Left renal pelvis (tissue), 4 donors: ENCODE results near the gene INHA. TPM values are rescaled to one million over a fixed set of nuclear protein-coding genes. Genes with fewer than 3 reads are reported as not detected.

Experiments used
- DNase-seq, 4 donors: peaks; one replicate each; pipeline ENCODE4 v3.0.0-alpha.2; 2013; ENCODE audit warnings: low read depth in 4 of 4, low spot score in 3 of 4
- polyA plus RNA-seq, 4 donors: library from polyadenylated mRNA; unstranded; fragments of 120-200 nt; gene quantifications; one replicate each; pipeline ENCODE4 v1.2.1, GENCODE V29; 2013; ENCODE audit not compliant: insufficient read length in 4 of 4

Gene INHA
- polyA plus RNA-seq, 4 donors = 0.86 to 1.9 (median 1.6) TPM

- DNase-seq = no peak
Observed at GRCh38 chr2:219557320-219557719, 14.8 kb upstream of the INHA start.

GRCh38 chr2:219557791-219558785 lies 14.0 kb upstream of the INHA start:
- no peak for DNase-seq

- DNase-seq = no peak
Observed at GRCh38 chr2:219559156-219559915, 12.8 kb upstream of the INHA start.

GRCh38 chr2:219560037-219560892 lies 11.8 kb upstream of the INHA start:
- DNase-seq = no peak

- no peak for DNase-seq
Observed at GRCh38 chr2:219560893-219561178, 11.3 kb upstream of the INHA start.

GRCh38 chr2:219561179-219562048 lies 10.7 kb upstream of the INHA start:
- DNase-seq = no peak

GRCh38 chr2:219562049-219563020 lies 9.8 kb upstream of the INHA start:
- DNase-seq = no peak

- no peak for DNase-seq
Observed at GRCh38 chr2:219563271-219563928, 8.7 kb upstream of the INHA start.

- DNase-seq = no peak
Observed at GRCh38 chr2:219565130-219566080, 6.7 kb upstream of the INHA start.

- no peak for DNase-seq
Observed at GRCh38 chr2:219566640-219567039, 5.5 kb upstream of the INHA start.

GRCh38 chr2:219567131-219567530 lies 5.0 kb upstream of the INHA start:
- DNase-seq = no peak

- no peak for DNase-seq
Observed at GRCh38 chr2:219567791-219568361, 4.2 kb upstream of the INHA start.

GRCh38 chr2:219569041-219569440 lies 3.1 kb upstream of the INHA start:
- no peak for DNase-seq

- DNase-seq = no peak
Observed at GRCh38 chr2:219569635-219570034, 2.5 kb upstream of the INHA start.

GRCh38 chr2:219570194-219570923 lies 1.8 kb upstream of the INHA start:
- DNase-seq = no peak

GRCh38 chr2:219570924-219571310 lies 1.2 kb upstream of the INHA start:
- no peak for DNase-seq
